ENCODE results near the gene SLC22A17.

The SLC22A17 gene

DNA sequence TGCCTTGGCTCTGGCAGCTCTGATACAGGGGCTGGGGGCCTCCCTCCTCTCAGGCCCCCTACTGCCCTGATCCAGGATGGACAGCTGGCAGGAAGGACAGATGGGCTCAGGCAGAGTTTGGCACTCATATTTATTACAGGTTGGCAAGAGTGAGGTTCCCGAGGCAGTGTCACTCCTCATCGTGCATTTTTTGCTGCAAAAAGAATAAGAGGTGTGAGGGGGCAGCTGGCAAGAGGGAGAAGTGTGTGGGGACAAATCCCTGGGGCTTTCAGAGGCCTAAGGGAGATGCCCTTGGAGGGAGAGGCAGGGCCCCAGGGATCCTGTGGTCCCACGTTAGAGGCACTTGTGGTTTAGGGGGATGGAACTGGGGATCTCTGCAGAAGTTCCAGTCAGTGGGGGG, 29.2 kb upstream of the SLC22A17 start:
- no peak for DNase-seq

- no peak for DNase-seq
Observed at GRCh38 chr14:23380976-23381375, 28.3 kb upstream of the SLC22A17 start.

- DNase-seq = no peak
Observed at GRCh38 chr14:23380197-23380914, 27.7 kb upstream of the SLC22A17 start.

DNA sequence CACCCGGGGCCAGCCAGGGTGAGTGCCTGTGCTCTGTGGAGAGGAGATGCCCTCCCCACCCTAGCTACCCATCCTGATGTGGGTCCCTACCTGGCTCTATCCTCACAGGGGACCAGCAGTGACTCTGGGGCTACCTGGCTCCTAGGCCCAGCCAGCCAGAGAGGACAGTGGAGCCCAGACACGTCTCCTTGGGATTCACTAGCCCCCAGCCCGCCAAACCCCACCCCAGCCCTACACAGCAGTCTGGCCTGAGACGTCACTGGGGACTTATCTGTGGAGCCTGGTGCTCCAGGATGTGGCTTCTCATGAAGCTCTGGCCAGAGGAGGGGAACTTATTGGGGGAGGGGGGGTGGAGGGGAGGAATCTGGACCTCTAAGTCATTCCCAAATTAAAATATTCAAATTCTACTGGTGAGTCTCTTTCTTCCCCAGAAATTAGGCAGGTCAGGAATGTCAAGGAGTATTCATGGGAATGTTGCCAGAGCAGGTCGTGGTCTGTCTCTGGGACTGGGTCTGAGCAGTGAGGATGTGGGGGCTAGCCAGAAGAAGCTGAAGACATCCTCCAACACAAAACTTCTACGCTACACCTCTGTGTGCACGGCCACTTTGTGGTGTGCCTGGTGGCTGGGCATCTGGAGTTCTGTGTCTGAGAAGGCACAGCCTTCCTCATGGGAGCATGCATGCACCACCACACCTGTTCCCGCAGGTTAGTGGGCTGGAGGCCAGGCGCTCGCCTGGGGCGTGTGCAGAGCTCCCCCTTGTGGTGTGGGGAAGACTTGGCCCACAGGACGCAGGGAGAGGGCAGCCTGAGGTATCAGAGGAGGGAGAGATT, 26.9 kb upstream of the SLC22A17 start:
- DNase-seq = peak; percentile 54 to 79 (median 66)

DNA sequence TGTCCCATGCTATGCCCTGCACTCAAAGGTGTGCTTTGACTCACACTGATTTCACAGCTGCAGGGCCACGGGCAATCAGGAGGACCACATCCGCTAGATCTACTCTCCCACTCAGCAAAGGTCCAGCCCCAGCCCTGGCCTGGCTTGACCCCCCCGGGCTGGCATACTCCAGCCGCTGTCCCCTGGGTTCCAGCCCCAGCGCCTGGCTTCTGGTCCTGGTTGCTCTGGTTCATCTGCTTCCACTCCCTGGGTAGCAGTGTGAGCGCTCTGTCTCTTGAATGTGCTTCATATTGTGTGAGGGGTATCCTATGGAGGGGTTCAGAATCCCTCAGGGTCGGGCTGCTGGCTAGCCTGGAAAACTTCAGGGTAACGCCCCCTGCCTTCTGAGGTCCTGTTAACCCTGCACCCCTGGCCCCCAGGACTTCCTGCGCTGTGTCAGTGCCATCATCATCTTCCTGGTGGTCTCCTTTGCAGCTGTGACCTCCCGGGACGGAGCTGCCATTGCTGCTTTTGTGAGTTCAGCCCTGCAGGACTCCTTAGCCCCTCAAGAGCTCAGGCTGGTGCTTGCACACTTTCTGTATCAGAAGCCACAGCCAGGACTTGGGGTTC, 26.0 kb upstream of the SLC22A17 start:
- no peak for DNase-seq

DNA sequence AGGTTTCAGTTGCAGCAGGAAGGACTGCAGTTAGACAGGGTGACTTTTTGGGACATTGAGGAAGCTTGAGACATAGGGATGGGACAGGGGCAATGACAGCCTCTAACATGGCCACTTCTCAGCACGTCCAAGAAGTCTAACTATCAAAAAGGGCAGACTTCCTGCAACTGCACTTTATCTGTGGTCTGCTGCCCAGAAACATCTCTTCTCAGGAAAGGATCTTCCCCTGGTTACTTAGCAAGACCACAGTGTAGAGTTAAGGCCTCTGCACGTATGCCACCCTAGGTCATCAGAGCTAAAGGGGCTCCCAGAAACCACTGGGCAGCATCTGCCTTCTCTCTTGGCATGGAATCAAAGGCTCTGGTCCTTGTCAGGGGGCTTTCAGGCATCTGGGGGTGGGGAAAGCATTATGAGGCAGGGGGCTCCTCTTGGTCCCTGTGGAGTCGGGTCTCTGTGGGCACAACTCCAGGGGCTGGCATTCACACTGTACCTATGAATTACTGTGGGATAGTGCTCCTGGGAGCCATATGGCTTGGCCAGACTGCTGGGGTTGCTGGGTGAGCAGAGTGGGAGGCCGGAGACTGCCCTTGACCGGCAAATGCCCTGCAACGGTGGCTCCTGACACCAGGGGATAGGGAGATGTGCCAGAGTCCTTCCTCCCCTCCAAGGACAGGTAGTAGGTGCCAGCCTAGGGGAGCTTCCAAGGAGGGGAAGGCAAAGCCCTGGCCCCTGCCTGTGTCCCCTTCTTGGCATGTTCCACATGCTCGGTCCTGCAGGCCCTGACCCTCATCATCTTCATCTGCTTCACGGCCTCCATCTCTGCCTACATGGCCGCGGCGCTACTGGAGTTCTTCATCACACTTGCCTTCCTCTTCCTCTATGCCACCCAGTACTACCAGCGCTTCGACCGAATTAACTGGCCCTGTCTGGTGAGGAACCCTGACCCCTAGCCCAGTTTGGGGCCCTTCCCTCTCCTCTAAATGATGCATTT, 25.2 kb upstream of the SLC22A17 start:
- no peak for DNase-seq

- DNase-seq = no peak
Observed at GRCh38 chr14:23377198-23377550, 24.5 kb upstream of the SLC22A17 start.

DNA sequence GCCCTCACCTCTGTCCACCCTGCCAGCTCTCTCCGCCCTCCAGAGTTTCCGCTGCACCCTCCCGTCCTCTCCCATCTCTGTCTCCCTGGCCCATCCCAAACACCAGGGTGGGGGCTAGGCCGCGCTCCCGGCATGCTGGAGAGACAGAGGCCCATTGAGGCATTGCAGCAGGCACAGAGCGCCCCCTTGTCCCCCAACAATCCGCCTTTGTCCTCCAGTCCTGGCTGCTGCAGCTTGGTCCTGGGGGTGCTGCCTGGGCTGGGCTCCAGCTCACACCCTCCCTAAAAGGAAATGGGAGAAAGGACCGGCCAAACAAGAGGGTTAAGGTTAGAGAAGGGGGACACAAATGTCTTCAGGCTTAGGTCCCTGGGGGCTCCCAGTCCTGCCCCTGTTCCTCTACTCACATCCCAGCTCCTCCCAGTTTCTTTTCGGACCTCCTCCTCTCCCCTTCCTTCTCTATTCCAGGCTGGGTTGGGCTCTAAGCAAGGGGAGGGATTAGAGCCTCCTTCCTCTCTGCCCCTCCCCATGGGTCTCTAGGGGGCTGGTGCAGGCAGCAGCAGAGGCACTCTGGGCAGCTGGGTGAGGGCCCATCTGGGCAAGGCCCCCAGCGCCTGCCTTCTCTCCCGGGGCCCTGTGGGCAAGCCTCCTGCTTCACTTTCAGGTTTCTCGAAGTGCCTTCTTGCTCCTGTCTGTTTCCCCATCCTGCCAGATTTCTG, 24.0 kb upstream of the SLC22A17 start, which contains the start of gene CMTM5:
Gene CMTM5 (plus strand): TSS at position 565 of the 716 bp plus-strand sequence. CDS start 206 bp downstream, outside the sequence.
- DNase-seq = no peak

DNA sequence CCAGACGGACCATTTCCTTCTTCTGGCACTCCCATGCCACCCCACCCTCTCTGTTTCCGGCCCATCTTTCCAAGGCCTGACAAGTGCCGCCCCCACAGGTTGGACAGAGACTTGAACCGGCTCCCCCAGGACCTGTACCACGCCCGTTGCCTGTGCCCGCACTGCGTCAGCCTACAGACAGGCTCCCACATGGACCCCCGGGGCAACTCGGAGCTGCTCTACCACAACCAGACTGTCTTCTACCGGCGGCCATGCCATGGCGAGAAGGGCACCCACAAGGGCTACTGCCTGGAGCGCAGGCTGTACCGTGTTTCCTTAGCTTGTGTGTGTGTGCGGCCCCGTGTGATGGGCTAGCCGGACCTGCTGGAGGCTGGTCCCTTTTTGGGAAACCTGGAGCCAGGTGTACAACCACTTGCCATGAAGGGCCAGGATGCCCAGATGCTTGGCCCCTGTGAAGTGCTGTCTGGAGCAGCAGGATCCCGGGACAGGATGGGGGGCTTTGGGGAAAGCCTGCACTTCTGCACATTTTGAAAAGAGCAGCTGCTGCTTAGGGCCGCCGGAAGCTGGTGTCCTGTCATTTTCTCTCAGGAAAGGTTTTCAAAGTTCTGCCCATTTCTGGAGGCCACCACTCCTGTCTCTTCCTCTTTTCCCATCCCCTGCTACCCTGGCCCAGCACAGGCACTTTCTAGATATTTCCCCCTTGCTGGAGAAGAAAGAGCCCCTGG, 23.0 kb upstream of the SLC22A17 start:
- DNase-seq = no peak

GRCh38 chr14:23373041-23373440, 20.4 kb upstream of the SLC22A17 start:
- DNase-seq = no peak

DNA sequence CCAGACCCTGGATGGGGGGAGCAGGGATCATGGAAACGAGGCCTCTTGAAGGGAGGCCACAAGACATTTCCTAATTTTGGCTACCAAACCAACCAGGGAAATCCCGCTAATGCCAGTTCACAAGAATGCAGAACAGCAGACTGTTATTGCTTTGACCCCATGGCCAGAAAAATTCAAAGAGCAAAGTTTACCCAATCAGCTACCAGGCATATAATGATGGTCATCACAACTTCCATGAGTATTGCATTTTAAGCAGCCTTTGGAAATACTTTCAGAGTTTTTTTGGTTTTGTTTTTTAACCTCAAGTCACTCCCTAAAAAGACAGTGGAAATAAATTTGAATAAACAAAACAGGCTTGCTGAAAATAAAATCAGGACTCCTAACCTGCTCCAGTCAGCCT, 19.8 kb upstream of the SLC22A17 start, which contains the start of gene IL25:
Gene IL25 (plus strand): TSS at position 301 of the 400 bp plus-strand sequence.
- no peak for DNase-seq

DNA sequence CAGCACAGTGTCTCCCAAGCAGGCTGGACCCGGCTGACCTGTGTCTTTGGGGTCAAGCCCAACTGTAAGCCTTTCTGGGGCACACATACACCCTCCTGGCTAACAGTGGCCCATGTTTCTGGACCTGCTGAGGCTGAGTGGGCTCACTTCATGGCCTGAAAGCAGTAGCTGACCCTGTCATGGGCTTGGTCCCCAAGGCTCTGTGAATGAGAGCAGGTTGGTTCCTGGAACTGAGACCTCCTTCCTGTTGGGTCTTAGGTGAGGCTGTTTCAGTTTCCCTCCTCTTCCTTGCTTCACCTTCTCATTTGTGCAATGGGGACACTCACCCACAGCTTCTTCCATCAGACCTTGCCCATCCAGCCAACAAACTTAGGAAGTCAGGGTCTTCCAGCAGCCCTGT, 19.2 kb upstream of the SLC22A17 start:
- DNase-seq = no peak

- DNase-seq = no peak
Observed at GRCh38 chr14:23370221-23370620, 17.5 kb upstream of the SLC22A17 start.

DNA sequence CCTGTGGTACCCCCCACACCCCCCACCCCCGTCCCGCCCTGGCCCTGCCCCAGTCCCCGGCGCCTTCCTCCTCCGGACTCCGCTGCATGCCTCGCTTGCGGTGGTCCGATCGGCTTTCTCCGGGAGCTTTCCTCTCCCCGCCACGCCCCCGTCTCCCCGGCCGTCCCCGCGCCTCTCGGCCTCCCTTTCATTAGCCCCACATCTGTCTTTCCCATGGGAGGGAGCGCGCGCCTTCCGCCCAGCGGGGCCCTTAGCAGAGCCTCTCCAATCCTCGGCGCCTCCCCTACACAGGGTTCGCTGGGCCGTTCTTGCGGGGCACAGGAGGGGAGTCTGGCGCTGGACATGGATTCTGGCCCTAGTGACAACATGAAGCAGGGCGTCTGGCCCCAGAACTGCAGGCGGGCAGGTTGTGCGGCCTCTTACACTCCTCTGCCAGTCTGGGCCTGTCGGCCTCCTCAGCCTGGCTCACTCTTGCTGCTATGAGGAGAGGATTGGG, 13.8 kb upstream of the SLC22A17 start:
- no peak for DNase-seq

- no peak for DNase-seq
Observed at GRCh38 chr14:23365732-23366425, 13.2 kb upstream of the SLC22A17 start.

GRCh38 chr14:23365036-23365731, 12.5 kb upstream of the SLC22A17 start, which contains the start of gene EFS:
TSS of gene EFS (minus strand) at chr14:23365172. CDS start at chr14:23365025, 147 bp downstream.
- peak in 1 of 4 experiments; percentile 9 for DNase-seq

- DNase-seq = no peak
Observed at GRCh38 chr14:23364164-23365035, 11.7 kb upstream of the SLC22A17 start.

DNA sequence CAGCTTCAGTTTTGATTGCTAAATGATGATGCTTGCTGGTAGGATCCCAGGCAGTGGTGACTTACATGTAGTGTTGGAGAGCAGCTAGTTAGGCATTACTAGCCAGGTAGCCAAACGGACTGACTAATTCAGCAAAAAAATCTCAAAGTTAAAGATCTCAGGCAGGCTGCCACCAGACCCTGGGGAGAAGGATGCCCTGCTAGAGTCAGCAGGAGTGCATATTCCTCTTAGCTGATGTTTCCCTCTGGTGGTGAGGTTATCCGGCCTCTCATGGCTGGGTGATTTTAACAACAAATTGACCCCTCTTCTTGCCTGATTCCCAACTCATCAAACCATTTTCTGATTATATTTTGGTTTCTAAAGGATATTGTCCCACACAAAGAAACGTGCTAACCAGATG, 9.5 kb upstream of the SLC22A17 start:
- DNase-seq = no peak
